ENCODE results near the gene GPAT2. TPM values are rescaled to one million over a fixed set of nuclear protein-coding genes. Genes with fewer than 3 reads are reported as not detected.
A peak's percentile ranks its signal among the peaks of the same experiment; 100 is the strongest.
"Not testable (repeated sequence)": the region's sequence is repeated elsewhere in the genome, so short reads cannot be mapped to it uniquely, and the experiment has no call there.

GPAT2 gene
- total RNA-seq, 1 experiment from 2014 or later = not detected

GRCh38 chr2:96064760-96065159 lies 30.0 kb upstream of the GPAT2 start:
- H3K4me1 ChIP-seq (ENCODE audit: control insufficient read depth, insufficient read depth, low read length); DNase-seq (ENCODE audit: low read depth, low spot score); POLR2A ChIA-PET; H3K27ac ChIP-seq (ENCODE audit: low read length); H3K4me3 ChIP-seq (ENCODE audit: low read depth in 2 of 2, low read length in 2 of 2); H3K36me3 ChIP-seq (ENCODE audit: control insufficient read depth, insufficient read depth, low read length); intact Hi-C loops (cut with micrococcal nuclease; ENCODE audit: unreplicated experiment); H3K9me3 ChIP-seq (ENCODE audit: control insufficient read depth, insufficient read depth, low read depth, low read length); in situ Hi-C loops (cut with HindIII; ENCODE audit: low pct_unique_long_range_greater_than_20kb, low sequenced_read_pairs); ATAC-seq; H3K27me3 ChIP-seq (ENCODE audit: control insufficient read depth, insufficient read depth, low read length); BruUV-seq (replicated peaks); CTCF ChIA-PET: not testable (repeated sequence)

DNA sequence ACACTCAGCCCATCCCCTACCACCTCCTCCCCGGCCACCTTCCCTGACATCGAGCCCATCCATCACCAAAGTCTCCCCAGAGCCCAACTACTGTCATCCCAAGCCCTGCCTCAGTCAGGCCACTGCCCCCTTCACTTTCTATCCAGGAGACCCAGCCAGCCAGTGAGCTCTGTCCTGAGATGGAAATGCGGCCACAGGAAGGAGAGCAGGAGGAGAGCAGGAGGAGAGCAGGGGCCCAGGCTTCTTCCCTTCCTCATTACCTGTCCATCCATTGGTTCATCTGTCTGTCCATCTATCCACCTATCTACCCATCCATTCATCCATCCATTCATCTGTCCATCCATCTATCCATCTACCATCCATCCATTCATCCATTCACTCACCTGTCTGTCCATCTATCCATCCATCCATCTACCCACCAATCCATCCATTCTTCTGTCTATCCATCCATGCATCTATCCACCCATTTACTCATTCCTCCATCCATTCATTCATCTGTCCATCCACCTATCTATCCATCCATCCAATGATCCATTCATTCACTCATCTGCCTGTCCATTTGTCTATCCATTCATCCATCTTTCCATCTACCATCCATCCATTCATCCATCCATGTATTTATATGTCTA lies 29.4 kb upstream of the GPAT2 start:
- H3K9me3 ChIP-seq (ENCODE audit: control insufficient read depth, insufficient read depth, low read depth, low read length); BruUV-seq (replicated peaks); in situ Hi-C loops (cut with HindIII; ENCODE audit: low pct_unique_long_range_greater_than_20kb, low sequenced_read_pairs); CTCF ChIA-PET; intact Hi-C loops (cut with micrococcal nuclease; ENCODE audit: unreplicated experiment); ATAC-seq; H3K4me1 ChIP-seq (ENCODE audit: control insufficient read depth, insufficient read depth, low read length); POLR2A ChIA-PET; H3K4me3 ChIP-seq (ENCODE audit: low read depth in 2 of 2, low read length in 2 of 2); H3K27me3 ChIP-seq (ENCODE audit: control insufficient read depth, insufficient read depth, low read length); DNase-seq (ENCODE audit: low read depth, low spot score); H3K27ac ChIP-seq (ENCODE audit: low read length); H3K36me3 ChIP-seq (ENCODE audit: control insufficient read depth, insufficient read depth, low read length): not testable (repeated sequence)

DNA sequence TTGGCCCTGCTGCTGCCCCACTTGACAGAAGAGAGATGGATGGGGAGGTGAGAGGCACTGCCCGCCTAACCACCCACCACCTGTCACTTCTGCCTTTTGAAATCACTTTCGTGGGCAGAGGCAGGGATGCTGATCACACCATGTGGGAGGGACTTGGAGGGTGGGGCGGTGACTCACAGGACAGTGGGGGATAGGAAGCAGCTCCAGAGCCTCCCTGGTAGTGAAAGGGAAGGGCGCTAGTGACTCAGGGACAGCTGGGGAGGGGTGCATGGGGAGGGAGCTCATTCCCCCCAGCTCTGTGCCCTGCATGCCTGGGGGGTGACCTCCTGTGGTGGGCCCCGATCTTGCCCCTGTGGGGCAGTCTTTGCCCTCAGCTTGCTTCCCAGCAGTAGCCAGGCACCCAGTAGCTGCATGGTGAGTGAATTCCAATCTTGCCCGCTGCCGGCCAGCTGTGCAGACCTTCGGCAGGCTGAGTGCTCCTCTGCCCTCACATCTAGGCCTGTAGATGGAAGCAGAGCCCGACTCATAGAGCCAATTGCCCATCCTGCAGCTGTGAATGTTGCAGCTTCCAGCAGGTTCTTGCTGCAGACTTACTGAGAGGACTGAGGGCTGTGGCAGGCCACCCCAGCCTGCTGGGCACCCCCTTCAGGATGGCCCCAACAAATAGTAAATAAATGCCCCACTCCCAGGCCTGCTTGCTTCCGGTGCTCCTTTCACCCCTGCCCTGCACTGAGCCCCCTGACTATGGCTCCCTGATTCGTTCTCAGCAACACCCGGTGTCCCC lies 28.6 kb upstream of the GPAT2 start:
- peak; percentile 80 for ATAC-seq
- H3K36me3 ChIP-seq (ENCODE audit: control insufficient read depth, insufficient read depth, low read length); CTCF ChIA-PET; POLR2A ChIA-PET; H3K27me3 ChIP-seq (ENCODE audit: control insufficient read depth, insufficient read depth, low read length); in situ Hi-C loops (cut with HindIII; ENCODE audit: low pct_unique_long_range_greater_than_20kb, low sequenced_read_pairs); H3K9me3 ChIP-seq (ENCODE audit: control insufficient read depth, insufficient read depth, low read depth, low read length); DNase-seq (ENCODE audit: low read depth, low spot score); H3K4me3 ChIP-seq (ENCODE audit: low read depth in 2 of 2, low read length in 2 of 2); H3K4me1 ChIP-seq (ENCODE audit: control insufficient read depth, insufficient read depth, low read length); H3K27ac ChIP-seq (ENCODE audit: low read length); BruUV-seq (replicated peaks); intact Hi-C loops (cut with micrococcal nuclease; ENCODE audit: unreplicated experiment): not testable (repeated sequence)

DNA sequence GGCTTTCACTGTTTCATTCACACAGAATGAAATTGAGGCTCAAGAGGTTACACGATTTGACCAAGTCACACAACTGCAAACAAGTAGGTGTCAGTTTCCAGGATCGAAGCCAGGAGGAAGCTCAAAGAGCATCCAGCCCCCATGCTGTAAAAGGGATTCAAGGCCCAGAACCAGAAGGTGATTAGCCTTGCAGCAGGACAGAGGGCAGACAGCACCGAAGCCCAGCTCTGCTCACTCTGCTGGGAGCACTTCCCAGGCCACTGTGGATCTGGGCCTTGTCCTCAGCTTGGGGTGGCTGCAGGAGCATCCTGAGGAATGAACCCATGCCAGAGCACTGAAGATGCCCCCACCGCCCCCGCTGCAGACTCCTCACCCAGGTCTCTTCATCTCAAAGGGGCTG lies 27.8 kb upstream of the GPAT2 start:
- BruUV-seq (replicated peaks); H3K4me3 ChIP-seq (ENCODE audit: low read depth in 2 of 2, low read length in 2 of 2); ATAC-seq; in situ Hi-C loops (cut with HindIII; ENCODE audit: low pct_unique_long_range_greater_than_20kb, low sequenced_read_pairs); POLR2A ChIA-PET; DNase-seq (ENCODE audit: low read depth, low spot score); H3K27me3 ChIP-seq (ENCODE audit: control insufficient read depth, insufficient read depth, low read length); H3K27ac ChIP-seq (ENCODE audit: low read length); H3K4me1 ChIP-seq (ENCODE audit: control insufficient read depth, insufficient read depth, low read length); H3K36me3 ChIP-seq (ENCODE audit: control insufficient read depth, insufficient read depth, low read length); H3K9me3 ChIP-seq (ENCODE audit: control insufficient read depth, insufficient read depth, low read depth, low read length); intact Hi-C loops (cut with micrococcal nuclease; ENCODE audit: unreplicated experiment); CTCF ChIA-PET: not testable (repeated sequence)

- POLR2A ChIA-PET; ATAC-seq; in situ Hi-C loops (cut with HindIII; ENCODE audit: low pct_unique_long_range_greater_than_20kb, low sequenced_read_pairs); BruUV-seq (replicated peaks); H3K36me3 ChIP-seq (ENCODE audit: control insufficient read depth, insufficient read depth, low read length); CTCF ChIA-PET; intact Hi-C loops (cut with micrococcal nuclease; ENCODE audit: unreplicated experiment); DNase-seq (ENCODE audit: low read depth, low spot score); H3K27me3 ChIP-seq (ENCODE audit: control insufficient read depth, insufficient read depth, low read length); H3K4me3 ChIP-seq (ENCODE audit: low read depth in 2 of 2, low read length in 2 of 2); H3K9me3 ChIP-seq (ENCODE audit: control insufficient read depth, insufficient read depth, low read depth, low read length); H3K4me1 ChIP-seq (ENCODE audit: control insufficient read depth, insufficient read depth, low read length); H3K27ac ChIP-seq (ENCODE audit: low read length): not testable (repeated sequence)
Observed at GRCh38 chr2:96061901-96062300, 27.2 kb upstream of the GPAT2 start.

- in situ Hi-C loops (cut with HindIII; ENCODE audit: low pct_unique_long_range_greater_than_20kb, low sequenced_read_pairs); BruUV-seq (replicated peaks); H3K36me3 ChIP-seq (ENCODE audit: control insufficient read depth, insufficient read depth, low read length); POLR2A ChIA-PET; DNase-seq (ENCODE audit: low read depth, low spot score); H3K4me1 ChIP-seq (ENCODE audit: control insufficient read depth, insufficient read depth, low read length); H3K4me3 ChIP-seq (ENCODE audit: low read depth in 2 of 2, low read length in 2 of 2); H3K27me3 ChIP-seq (ENCODE audit: control insufficient read depth, insufficient read depth, low read length); CTCF ChIA-PET; H3K9me3 ChIP-seq (ENCODE audit: control insufficient read depth, insufficient read depth, low read depth, low read length); H3K27ac ChIP-seq (ENCODE audit: low read length); ATAC-seq; intact Hi-C loops (cut with micrococcal nuclease; ENCODE audit: unreplicated experiment): not testable (repeated sequence)
Observed at GRCh38 chr2:96061197-96061817, 26.6 kb upstream of the GPAT2 start.

DNA sequence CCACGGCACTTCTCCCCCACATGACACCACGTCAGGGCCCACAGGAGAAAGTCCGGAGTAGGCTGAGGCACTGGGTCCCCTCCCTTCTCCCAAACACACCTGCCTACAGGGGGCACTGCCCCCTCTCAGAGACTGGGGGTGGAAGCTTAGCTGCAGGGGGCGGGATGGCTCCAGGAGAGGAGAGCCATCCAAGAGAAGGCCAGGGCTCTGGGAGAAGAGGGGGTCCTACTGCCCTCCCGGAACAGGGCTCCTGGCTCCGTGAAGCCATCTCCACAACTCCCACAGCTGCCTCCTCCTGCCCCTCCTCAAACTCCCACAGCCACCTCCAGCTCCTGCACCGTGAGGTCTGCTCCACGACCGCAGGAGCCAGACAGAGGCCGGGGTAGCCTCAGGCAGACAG lies 25.6 kb upstream of the GPAT2 start:
- intact Hi-C loops (cut with micrococcal nuclease; ENCODE audit: unreplicated experiment); in situ Hi-C loops (cut with HindIII; ENCODE audit: low pct_unique_long_range_greater_than_20kb, low sequenced_read_pairs); POLR2A ChIA-PET: not testable (repeated sequence)

More for the DNA sequence above, 25.6 kb upstream of the GPAT2 start:
- H3K9me3 ChIP-seq (ENCODE audit: control insufficient read depth, insufficient read depth, low read depth, low read length); H3K4me3 ChIP-seq (ENCODE audit: low read depth in 2 of 2, low read length in 2 of 2); CTCF ChIA-PET; H3K36me3 ChIP-seq (ENCODE audit: control insufficient read depth, insufficient read depth, low read length); H3K27me3 ChIP-seq (ENCODE audit: control insufficient read depth, insufficient read depth, low read length); H3K27ac ChIP-seq (ENCODE audit: low read length); H3K4me1 ChIP-seq (ENCODE audit: control insufficient read depth, insufficient read depth, low read length); ATAC-seq; BruUV-seq (replicated peaks); DNase-seq (ENCODE audit: low read depth, low spot score): not testable (repeated sequence)

All from Panc1 (cell line).